A549 (cell line): ENCODE data around the gene GPRASP3. TPM values are rescaled to one million over a fixed set of nuclear protein-coding genes. Genes with fewer than 3 reads are reported as not detected.

Source experiments
- ATAC-seq, 2 experiments: fragments of 200-7000 bp in 1 of 2; fragments of >200 bp in 1 of 2; cut with Nextera tagmentation in 1 of 2; cut with Tn5 transposase in 1 of 2; 3 replicates each; pipeline versions ENCODE4 v1.8.0 to v1.9.1; 2018 to 2020; ENCODE audit warnings: mild to moderate bottlenecking in 1 of 2, moderate library complexity in 1 of 2
- CTCF ChIA-PET: fragments of 300-600 bp; sonication (Branson Sonifier 250); formaldehyde crosslinking; extraction: SDS; loops from one replicate; lab custom pipeline; 2021; ENCODE audit warnings: antibody characterized with exemption, inconsistent platforms; lab: Yijun Ruan, JAX
- POLR2A ChIA-PET: fragments of 350-600 bp; formaldehyde crosslinking; extraction: SDS; loops from one replicate; lab custom pipeline; 2021; ENCODE audit warnings: antibody characterized with exemption, inconsistent platforms; lab: Yijun Ruan, JAX
- DNase-seq, 2 experiments: peaks; one replicate each; pipeline versions ENCODE4 v3.0.0 to v3.0.0-alpha.2; 2011 to 2016; ENCODE audit warnings: low read depth in 1 of 2, low spot score in 1 of 2
- FAIRE-seq: peaks from 2 replicates; lab custom pipeline; 2011; peaks lifted over from hg19 to GRCh38; lab: Jason Lieb, UNC
- H3K27ac ChIP-seq, 2 experiments: fragments of >200 bp; sonication (Bioruptor Twin); formaldehyde crosslinking; 3 replicates each; pipeline ENCODE4 v1.5.1; 2016 to 2017
- H3K4me1 ChIP-seq: fragments of >200 bp; sonication (Bioruptor Twin); formaldehyde crosslinking; 3 replicates; pipeline ENCODE4 v1.6.1; 2016
- H3K4me2 ChIP-seq: fragments of >200 bp; sonication (Bioruptor Twin); formaldehyde crosslinking; 3 replicates; pipeline ENCODE4 v1.6.1; 2016
- H3K4me3 ChIP-seq: fragments of >200 bp; sonication (Bioruptor Twin); formaldehyde crosslinking; 3 replicates; pipeline ENCODE4 v1.5.1; 2016
- H3K9me3 ChIP-seq: fragments of >200 bp; sonication (Bioruptor Twin); formaldehyde crosslinking; 3 replicates; pipeline ENCODE4 v1.6.1; 2016
- CBX8 ChIP-seq: fragments of 200-600 bp; sonication (generic); IDR thresholded peaks from 2 replicates; pipeline ENCODE4 v1.6.1; 2016
- CTCF ChIP-seq: fragments of >200 bp; sonication (Bioruptor Twin); formaldehyde crosslinking; IDR thresholded peaks from 3 replicates; pipeline ENCODE4 v1.5.1; 2016
- EHF ChIP-seq: fragments of 250-450 bp; sonication (Bioruptor Pico); IDR thresholded peaks from 2 replicates; pipeline ENCODE4 v1.5.0; 2020; ENCODE audit warnings: mild to moderate bottlenecking
- EHMT2 ChIP-seq: fragments of 200-600 bp; sonication (generic); IDR thresholded peaks from 2 replicates; pipeline ENCODE4 v1.6.1; 2016; ENCODE audit warnings: antibody characterized with exemption, low read depth, mild to moderate bottlenecking, moderate library complexity
- EP300 ChIP-seq, 2 experiments: fragments of >200 bp; sonication (Bioruptor Twin); formaldehyde crosslinking; IDR thresholded peaks; 2 replicates in 1 of 2; 3 replicates in 1 of 2; pipeline ENCODE4 v1.6.1; 2016 to 2017
- FOSB ChIP-seq: fragments of 250-450 bp; sonication (Bioruptor Pico); IDR thresholded peaks from 2 replicates; pipeline ENCODE4 v1.5.0; 2020; ENCODE audit warnings: mild to moderate bottlenecking, moderate library complexity
- FOXS1 ChIP-seq: fragments of 250-450 bp; sonication (Bioruptor Pico); IDR thresholded peaks from 2 replicates; pipeline ENCODE4 v1.5.0; 2020; ENCODE audit warnings: mild to moderate bottlenecking, moderate library complexity
- GATA3 ChIP-seq: IDR thresholded peaks from 2 replicates; pipeline ENCODE4 v1.6.1; 2012; ENCODE audit warnings: borderline replicate concordance
- HES2 ChIP-seq: fragments of >200 bp; sonication (Bioruptor Twin); formaldehyde crosslinking; IDR thresholded peaks from 2 replicates; pipeline ENCODE4 v1.6.1; 2016
- HOXA7 ChIP-seq: fragments of 250-450 bp; sonication (Bioruptor Pico); IDR thresholded peaks from 2 replicates; pipeline ENCODE4 v1.5.0; 2020; ENCODE audit warnings: mild to moderate bottlenecking, moderate library complexity
- HOXB5 ChIP-seq: fragments of 250-450 bp; sonication (Bioruptor Pico); IDR thresholded peaks from 2 replicates; pipeline ENCODE4 v1.5.0; 2020; ENCODE audit warnings: mild to moderate bottlenecking, moderate library complexity
- JUNB ChIP-seq: fragments of >200 bp; sonication (Bioruptor Twin); formaldehyde crosslinking; IDR thresholded peaks from 2 replicates; pipeline ENCODE4 v1.6.1; 2016
- KDM5A ChIP-seq: fragments of 200-600 bp; sonication (generic); IDR thresholded peaks from 2 replicates; pipeline ENCODE4 v1.6.1; 2016; ENCODE audit warnings: antibody characterized with exemption, mild to moderate bottlenecking
- MAFK ChIP-seq: fragments of 450-650 bp; IDR thresholded peaks from 2 replicates; pipeline ENCODE4 v1.6.1; 2014; ENCODE audit not compliant: partially characterized antibody
- MAX ChIP-seq: IDR thresholded peaks from 2 replicates; pipeline ENCODE4 v1.6.1; 2012
- MAZ ChIP-seq: fragments of 150-350 bp; IDR thresholded peaks from 2 replicates; pipeline ENCODE4 v1.6.1; 2014; ENCODE audit warnings: antibody characterized with exemption, low read depth, low read length, borderline replicate concordance
- NFE2L2 ChIP-seq: fragments of 150-350 bp; conservative IDR thresholded peaks from 2 replicates; pipeline ENCODE4 v1.6.1; 2014; ENCODE audit warnings: low read length
- NR3C1 ChIP-seq: fragments of >200 bp; sonication (Bioruptor Twin); formaldehyde crosslinking; IDR thresholded peaks from 3 replicates; pipeline ENCODE4 v1.6.1; 2017
- POLR2A ChIP-seq: IDR thresholded peaks from 2 replicates; pipeline ENCODE4 v1.6.1; 2012; ENCODE audit warnings: mild to moderate bottlenecking, low read length
- POLR2AphosphoS2 ChIP-seq: conservative IDR thresholded peaks from 2 replicates; pipeline ENCODE4 v1.6.1; 2012; ENCODE audit warnings: low read length, improper control_type of control experiment, inconsistent platforms
- REST ChIP-seq: fragments of 200-600 bp; sonication (generic); IDR thresholded peaks from 2 replicates; pipeline ENCODE4 v1.6.1; 2016; ENCODE audit warnings: antibody characterized with exemption, mild to moderate bottlenecking, moderate library complexity
- RFX5 ChIP-seq: fragments of 450-650 bp; IDR thresholded peaks from 2 replicates; pipeline ENCODE4 v1.7.1; 2014; ENCODE audit warnings: antibody characterized with exemption, mild to moderate bottlenecking, moderate library complexity
- SMC3 ChIP-seq: fragments of >200 bp; sonication (Bioruptor Twin); formaldehyde crosslinking; IDR thresholded peaks from 3 replicates; pipeline ENCODE4 v1.6.1; 2018; ENCODE audit warnings: inconsistent platforms
- TFCP2L1 ChIP-seq: fragments of 250-450 bp; sonication (Bioruptor Pico); IDR thresholded peaks from 2 replicates; pipeline ENCODE4 v1.5.0; 2021; ENCODE audit warnings: mild to moderate bottlenecking
- ZC3H11A ChIP-seq: fragments of 450-650 bp; IDR thresholded peaks from 2 replicates; pipeline ENCODE4 v1.6.1; 2014; ENCODE audit warnings: antibody characterized with exemption, mild to moderate bottlenecking
- ZNF302 ChIP-seq: fragments of 250-450 bp; sonication (Bioruptor Pico); IDR thresholded peaks from 2 replicates; pipeline ENCODE4 v1.9.0; 2021; ENCODE audit warnings: inconsistent platforms, mild to moderate bottlenecking, moderate library complexity
- ZSCAN20 ChIP-seq: fragments of 250-450 bp; sonication (Bioruptor Pico); IDR thresholded peaks from 2 replicates; pipeline ENCODE4 v1.8.0; 2022; ENCODE audit warnings: mild to moderate bottlenecking, moderate library complexity
- WGBS: methylation state at CpG from one replicate; pipeline ENCODE4 v1.1.6; 2017; ENCODE audit errors: missing lambda C conversion rate; 5-methylcytosine and 5-hydroxymethylcytosine counted together
- polyA plus RNA-seq, 4 experiments: library from polyadenylated mRNA; depleted of rRNA in 3 of 4; stranded (reverse); fragments of >200 nt; fragmentation: RNase III in 1 of 4; extraction: RNeasy Plus Mini Kit Qiagen cat#74134 plus additional on column Dnase treatment in 1 of 4; gene quantifications; 2 replicates in 3 of 4; 3 replicates in 1 of 4; pipeline ENCODE4 v1.2.3, GENCODE V29; 2011 to 2017

Gene GPRASP3
- polyA plus RNA-seq, 2 of the 4 experiments (the other 2 are of a cell fraction): 4.6 to 4.9 TPM

- CTCF ChIA-PET: interaction anchor here (0.6 kb wide), 1 partner anchor 58 kb away, joined by 3 read pairs; no protein-coding TSS in a partner anchor
- 35% methylated on average over 1 of the region's 1 CpG for WGBS
- POLR2A ChIA-PET: no interaction called here
- DNase-seq (no peak), ATAC-seq (no peak)
- H3K27ac ChIP-seq: no peak overlapping the region
- no peak overlapping the region for H3K4me3 ChIP-seq
- TF ChIP-seq CTCF (no peak), EP300 (IDR thresholded peaks at IDR 0.05) (no peak), ZC3H11A (no peak), GATA3 (no peak), HOXA7 (CRISPR knock-in tag) (no peak), EHF (CRISPR knock-in tag) (no peak), CBX8 (no peak), REST (no peak), NR3C1 (no peak), MAZ (no peak), POLR2A (no peak), TFCP2L1 (CRISPR knock-in tag) (no peak)
- TF ChIP-seq, all 56 proteins: peak for 0
- H3K9me3 ChIP-seq: no peaks in the 10 kb centered on the region
- 0 out of 3 replicates have a peak, but pooled peaks cover 6% of the 10 kb centered on the region for H3K4me1 ChIP-seq
- peak; percentile 28 for FAIRE-seq
- H3K4me2 ChIP-seq: no peak overlapping the region
Observed at GRCh38 chrX:102727761-102728160, 7.2 kb downstream of the GPRASP3 start.

DNA sequence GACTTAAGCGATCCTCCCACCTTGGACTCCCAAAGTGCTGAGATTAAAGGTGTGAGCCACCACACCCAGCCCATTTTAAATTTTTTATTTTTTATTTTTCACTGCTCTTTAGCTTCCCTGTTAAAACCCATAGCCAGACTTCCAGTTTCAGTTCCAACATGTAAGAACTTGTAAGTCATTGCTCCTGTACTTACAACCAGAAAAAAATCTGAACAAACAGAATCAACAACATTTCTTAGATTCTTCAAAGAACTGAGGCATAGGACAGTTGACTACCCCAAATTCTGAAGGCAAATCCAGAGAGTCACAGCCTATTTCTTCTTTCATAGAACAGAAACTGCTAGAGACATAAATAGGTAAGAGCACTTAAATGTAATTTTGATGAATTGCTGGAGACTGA lies 8.1 kb downstream of the GPRASP3 start:
- DNase-seq (no peak), ATAC-seq (no peak), FAIRE-seq (no peak)
- CTCF ChIA-PET: no interaction called here
- Histone ChIP-seq H3K4me3 (no peak overlapping the region), H3K9me3 (no peaks in the 10 kb centered on the region)
- TF ChIP-seq NR3C1 (no peak), MAZ (no peak), NFE2L2 (no peak), RFX5 (no peak), POLR2AphosphoS2 (no peak), FOXS1 (CRISPR knock-in tag) (no peak), FOSB (CRISPR knock-in tag) (no peak), SMC3 (no peak), KDM5A (no peak), EP300 (IDR thresholded peaks at IDR 0.05) (no peak), ZC3H11A (no peak), JUNB (no peak)
- TF ChIP-seq, all 56 proteins: peak for 0
- 100% methylated on average over 1 of the region's 1 CpG for WGBS
- POLR2A ChIA-PET: no interaction called here
- Histone ChIP-seq H3K27ac (no peak overlapping the region), H3K4me1 (0 out of 3 replicates have a peak, but pooled peaks cover 6% of the 10 kb centered on the region), H3K4me2 (no peak overlapping the region)

GRCh38 chrX:102739657-102740056 lies 19.1 kb downstream of the GPRASP3 start:
- no peak for FAIRE-seq
- no peak for ATAC-seq
- H3K4me2 ChIP-seq: no peak overlapping the region
- ChIA-PET CTCF (no interaction called here), POLR2A (no interaction called here)
- no peak for DNase-seq
- TF ChIP-seq EHMT2 (no peak), MAX (no peak), ZSCAN20 (CRISPR knock-in tag) (no peak), EHF (CRISPR knock-in tag) (no peak), ZNF302 (no peak), HES2 (no peak), HOXB5 (CRISPR knock-in tag) (no peak), MAFK (no peak), KDM5A (no peak), FOXS1 (CRISPR knock-in tag) (no peak), POLR2A (no peak)
- no peaks in the 10 kb centered on the region for H3K4me1 ChIP-seq
- no peak overlapping the region for H3K27ac ChIP-seq
- no peak overlapping the region for H3K4me3 ChIP-seq
- H3K9me3 ChIP-seq: no peaks in the 10 kb centered on the region
- WGBS: 79% methylated on average over 7 of the region's 7 CpGs
